Trophoblast cell (in vitro differentiated cells and primary cell): ENCODE data around the gene PDGFD.

Experiments
- DNase-seq, 2 donors: peaks; one replicate each; pipeline ENCODE4 v3.0.0-alpha.2; 2016
- H2AFZ ChIP-seq: 2 replicates; pipeline ENCODE4 v1.6.1; 2013; ENCODE audit warnings: low read length, moderate library complexity, mild to moderate bottlenecking; ENCODE audit not compliant: insufficient read depth, poor library complexity
- H2AK5ac ChIP-seq: 2 replicates; pipeline ENCODE4 v1.6.1; 2013; ENCODE audit warnings: mild to moderate bottlenecking, low read length
- H2BK120ac ChIP-seq: 2 replicates; pipeline ENCODE4 v1.6.1; 2013; ENCODE audit warnings: low read length, mild to moderate bottlenecking, moderate library complexity; ENCODE audit not compliant: insufficient read depth, poor library complexity
- H2BK12ac ChIP-seq: 2 replicates; pipeline ENCODE4 v1.6.1; 2013; ENCODE audit warnings: mild to moderate bottlenecking, low read length, moderate library complexity
- H2BK5ac ChIP-seq: 2 replicates; pipeline ENCODE4 v1.6.1; 2013; ENCODE audit warnings: low read length, low read depth, moderate library complexity, mild to moderate bottlenecking; ENCODE audit not compliant: poor library complexity
- H3K14ac ChIP-seq: 2 replicates; pipeline ENCODE4 v1.6.1; 2013; ENCODE audit warnings: mild to moderate bottlenecking, low read length
- H3K18ac ChIP-seq: 2 replicates; pipeline ENCODE4 v1.6.1; 2013; ENCODE audit warnings: mild to moderate bottlenecking, low read length
- H3K23ac ChIP-seq: 2 replicates; pipeline ENCODE4 v1.6.1; 2013; ENCODE audit warnings: low read length
- H3K27ac ChIP-seq: 2 replicates; pipeline ENCODE4 v1.5.1; 2013; ENCODE audit warnings: low read depth, mild to moderate bottlenecking, inconsistent platforms, low read length, moderate library complexity
- H3K27me3 ChIP-seq: 2 replicates; pipeline ENCODE4 v1.6.1; 2013; ENCODE audit warnings: inconsistent platforms, mild to moderate bottlenecking, low read length, moderate library complexity; ENCODE audit not compliant: insufficient read depth
- H3K36me3 ChIP-seq, 2 experiments: 1 replicate in 1 of 2; 2 replicates in 1 of 2; pipeline ENCODE4 v1.6.1; 2013; ENCODE audit warnings: low read length in 2 of 2, mild to moderate bottlenecking in 2 of 2, moderate library complexity in 1 of 2; ENCODE audit not compliant: insufficient read depth in 2 of 2, control insufficient read depth in 1 of 2
- H3K4ac ChIP-seq: 2 replicates; pipeline ENCODE4 v1.6.1; 2013; ENCODE audit warnings: low read depth, mild to moderate bottlenecking, low read length, moderate library complexity
- H3K4me1 ChIP-seq, 2 experiments: 1 replicate in 1 of 2; 2 replicates in 1 of 2; pipeline ENCODE4 v1.6.1; 2013; ENCODE audit warnings: low read length in 2 of 2, mild to moderate bottlenecking in 2 of 2, moderate library complexity in 1 of 2; ENCODE audit not compliant: insufficient read depth in 2 of 2, control insufficient read depth in 1 of 2
- H3K4me2 ChIP-seq: 2 replicates; pipeline ENCODE4 v1.6.1; 2013; ENCODE audit warnings: inconsistent platforms, mild to moderate bottlenecking, low read length, moderate library complexity
- H3K4me3 ChIP-seq: 2 replicates; pipeline ENCODE4 v1.5.1; 2013; ENCODE audit warnings: mild to moderate bottlenecking, low read depth, low read length, inconsistent platforms
- H3K79me1 ChIP-seq: one replicate; pipeline ENCODE4 v1.6.1; 2013; ENCODE audit warnings: low read length
- H3K79me2 ChIP-seq: 2 replicates; pipeline ENCODE4 v1.6.1; 2013; ENCODE audit warnings: low read length, mild to moderate bottlenecking; ENCODE audit not compliant: control insufficient read depth, insufficient read depth, poor library complexity
- H3K9ac ChIP-seq: 2 replicates; pipeline ENCODE4 v1.6.1; 2013; ENCODE audit warnings: mild to moderate bottlenecking, low read length
- H3K9me3 ChIP-seq: 2 replicates; pipeline ENCODE4 v1.6.1; 2013; ENCODE audit warnings: low read depth, mild to moderate bottlenecking, control low read depth, inconsistent platforms, low read length; ENCODE audit not compliant: insufficient read depth
- H4K12ac ChIP-seq: 2 replicates; pipeline ENCODE4 v1.6.1; 2013; ENCODE audit warnings: low read depth, mild to moderate bottlenecking, low read length, moderate library complexity
- H4K8ac ChIP-seq: 2 replicates; pipeline ENCODE4 v1.6.1; 2013; ENCODE audit warnings: low read depth, mild to moderate bottlenecking, low read length, moderate library complexity
- H4K91ac ChIP-seq: one replicate; pipeline ENCODE4 v1.6.1; 2013; ENCODE audit warnings: low read depth, mild to moderate bottlenecking, low read length, moderate library complexity
- WGBS: extraction: QIAGEN DNeasy Blood & Tissue Kit; methylation state at CpG from one replicate; pipeline ENCODE4 v1.1.7; 2013; ENCODE audit warnings: missing lambda C conversion rate; ENCODE audit not compliant: insufficient read length, insufficient coverage; ENCODE audit errors: extremely low coverage; 5-methylcytosine and 5-hydroxymethylcytosine counted together

PDGFD gene

GRCh38 chr11:104011044-104011443 lies 152.9 kb downstream of the PDGFD start:
- no CpG with 5 or more reads among the region's 2 CpGs for WGBS
- Histone ChIP-seq H3K14ac (no peak overlapping the region), H3K79me2 (no peaks in the 10 kb centered on the region), H3K79me1 (no peaks in the 10 kb centered on the region), H2BK120ac (no peak overlapping the region), H2AK5ac (no peak overlapping the region), H3K27ac (no peak overlapping the region), H3K9ac (no peak overlapping the region), H3K18ac (no peak overlapping the region), H4K12ac (no peak overlapping the region), H2BK5ac (no peak overlapping the region), H3K4ac (no peak overlapping the region), H3K27me3 (no peaks in the 10 kb centered on the region), H3K36me3 (no peaks in the 10 kb centered on the region), H2AFZ (no peak overlapping the region), H4K91ac (no peak overlapping the region), H3K9me3 (no peaks in the 10 kb centered on the region), H2BK12ac (no peak overlapping the region), H3K23ac (no peak overlapping the region), H3K4me1 (no peaks in the 10 kb centered on the region), H4K8ac (no peak overlapping the region), H3K4me2 (no peak overlapping the region), H3K4me3 (no peak overlapping the region)
- no peak for DNase-seq

- Histone ChIP-seq H3K27me3 (no peaks in the 10 kb centered on the region), H2BK5ac (no peak overlapping the region), H4K91ac (no peak overlapping the region), H2BK12ac (no peak overlapping the region), H2BK120ac (no peak overlapping the region), H4K12ac (no peak overlapping the region), H3K79me1 (no peaks in the 10 kb centered on the region), H3K14ac (no peak overlapping the region), H3K4me2 (no peak overlapping the region), H3K4ac (no peak overlapping the region), H3K4me1 (no peaks in the 10 kb centered on the region), H3K4me3 (no peak overlapping the region), H3K18ac (no peak overlapping the region), H2AFZ (no peak overlapping the region), H3K36me3 (no peaks in the 10 kb centered on the region), H3K9ac (no peak overlapping the region), H3K79me2 (no peaks in the 10 kb centered on the region), H4K8ac (no peak overlapping the region), H3K23ac (no peak overlapping the region), H2AK5ac (no peak overlapping the region), H3K9me3 (no peaks in the 10 kb centered on the region), H3K27ac (no peak overlapping the region)
- no peak for DNase-seq
- WGBS: no CpG with 5 or more reads among the region's 3 CpGs
Observed at GRCh38 chr11:104009744-104010143, 154.2 kb downstream of the PDGFD start.

- H2AFZ ChIP-seq: no peak overlapping the region
- H2AK5ac ChIP-seq: no peak overlapping the region
- DNase-seq: peak in 1 of 2 donors; percentile 5
- no peak overlapping the region for H3K23ac ChIP-seq
- H3K36me3 ChIP-seq: no peaks in the 10 kb centered on the region
- H4K8ac ChIP-seq: no peak overlapping the region
- no peak overlapping the region for H3K9ac ChIP-seq
- H3K79me2 ChIP-seq: no peaks in the 10 kb centered on the region
- H3K79me1 ChIP-seq: no peaks in the 10 kb centered on the region
- H4K91ac ChIP-seq: no peak overlapping the region
- H3K4ac ChIP-seq: no peak overlapping the region
- no peak overlapping the region for H2BK5ac ChIP-seq
- H4K12ac ChIP-seq: no peak overlapping the region
- H3K18ac ChIP-seq: no peak overlapping the region
- no peak overlapping the region for H2BK12ac ChIP-seq
- no peak overlapping the region for H3K4me3 ChIP-seq
- H2BK120ac ChIP-seq: no peak overlapping the region
- H3K27me3 ChIP-seq: no peaks in the 10 kb centered on the region
- H3K4me1 ChIP-seq: no peaks in the 10 kb centered on the region
- no peak overlapping the region for H3K4me2 ChIP-seq
- no peak overlapping the region for H3K14ac ChIP-seq
- no peaks in the 10 kb centered on the region for H3K9me3 ChIP-seq
- no peak overlapping the region for H3K27ac ChIP-seq
- no CpG with 5 or more reads among the region's 2 CpGs for WGBS
Observed at GRCh38 chr11:104005234-104005855, 158.6 kb downstream of the PDGFD start.

- Histone ChIP-seq H3K4me3 (no peak overlapping the region), H3K4me2 (no peak overlapping the region), H3K23ac (no peak overlapping the region), H3K4ac (no peak overlapping the region), H2BK5ac (no peak overlapping the region), H3K14ac (no peak overlapping the region), H2BK12ac (no peak overlapping the region), H3K36me3 (no peaks in the 10 kb centered on the region), H4K91ac (no peak overlapping the region), H3K4me1 (no peaks in the 10 kb centered on the region), H2BK120ac (no peak overlapping the region), H2AFZ (no peak overlapping the region), H4K12ac (no peak overlapping the region), H3K9ac (peak overlapping the region; percentile 33), H3K79me2 (no peaks in the 10 kb centered on the region), H2AK5ac (no peak overlapping the region), H3K18ac (no peak overlapping the region), H3K79me1 (no peaks in the 10 kb centered on the region), H3K27ac (no peak overlapping the region), H4K8ac (no peak overlapping the region), H3K9me3 (no peaks in the 10 kb centered on the region), H3K27me3 (no peaks in the 10 kb centered on the region)
- DNase-seq: no peak
Observed at GRCh38 chr11:104003491-104003890, 160.5 kb downstream of the PDGFD start.
